K562 (cell line): ENCODE measurements around the gene C4orf17. TPM values are rescaled to one million over a fixed set of nuclear protein-coding genes. Genes with fewer than 3 reads are reported as not detected.

Experiments used
- ARID2 ChIP-seq: fragments of 450-650 bp; IDR thresholded peaks from 2 replicates; pipeline ENCODE4 v1.6.1; 2017; ENCODE audit warnings: antibody characterized with exemption, mild to moderate bottlenecking
- CBX3 ChIP-seq, 2 experiments: IDR thresholded peaks; 1 replicate in 1 of 2; 2 replicates in 1 of 2; pipeline ENCODE4 v1.6.1; 2012; ENCODE audit warnings: inconsistent platforms in 2 of 2, low read length in 2 of 2, borderline replicate concordance in 1 of 2, control low read depth in 1 of 2
- CC2D1A ChIP-seq: fragments of 450-650 bp; IDR thresholded peaks from 2 replicates; pipeline ENCODE4 v1.6.1; 2017; ENCODE audit warnings: mild to moderate bottlenecking
- CCNT2 ChIP-seq: IDR thresholded peaks from 2 replicates; pipeline ENCODE4 v1.6.1; 2011; ENCODE audit warnings: borderline replicate concordance, low read depth, mild to moderate bottlenecking, moderate library complexity, mixed read lengths, low read length; ENCODE audit not compliant: insufficient read length; ENCODE audit errors: extremely low read depth
- CHCHD3 ChIP-seq: fragments of 250-450 bp; sonication (Bioruptor Pico); IDR thresholded peaks from 2 replicates; pipeline ENCODE4 v2.1.2; 2022; ENCODE audit warnings: mild to moderate bottlenecking
- CSDE1 ChIP-seq, 2 experiments: fragments of 450-650 bp; IDR thresholded peaks; 2 replicates each; pipeline ENCODE4 v1.6.1; 2016; ENCODE audit warnings: mild to moderate bottlenecking in 1 of 2
- DIDO1 ChIP-seq: fragments of 450-650 bp; IDR thresholded peaks from 2 replicates; pipeline ENCODE4 v1.6.1; 2016; ENCODE audit warnings: low read depth, missing biosample characterization, missing genetic modification characterization
- E2F1 ChIP-seq: sonication (generic); formaldehyde crosslinking; IDR thresholded peaks from 2 replicates; pipeline ENCODE4 v1.8.1; 2023; ENCODE audit warnings: mild to moderate bottlenecking, missing genetic modification reagents, moderate library complexity
- FOS ChIP-seq: IDR thresholded peaks from 3 replicates; pipeline ENCODE4 v1.6.1; 2011; ENCODE audit not compliant: insufficient read length; ENCODE audit errors: extremely low read depth
- FOXJ3 ChIP-seq: sonication (generic); formaldehyde crosslinking; IDR thresholded peaks from 2 replicates; pipeline ENCODE4 v1.4.0; 2020; ENCODE audit warnings: mild to moderate bottlenecking, missing genetic modification reagents
- FOXP1 ChIP-seq: sonication (generic); formaldehyde crosslinking; IDR thresholded peaks from 2 replicates; pipeline ENCODE4 v1.8.0; 2022; ENCODE audit warnings: mild to moderate bottlenecking, missing genetic modification reagents
- HDAC2 ChIP-seq: fragments of 450-650 bp; IDR thresholded peaks from 2 replicates; pipeline ENCODE4 v1.6.1; 2016; ENCODE audit warnings: mild to moderate bottlenecking
- IFI16 ChIP-seq: fragments of 250-450 bp; sonication (Bioruptor Pico); IDR thresholded peaks from 2 replicates; pipeline ENCODE4 v2.1.2; 2022; ENCODE audit warnings: mild to moderate bottlenecking, inconsistent platforms
- KDM4B ChIP-seq, 2 experiments: fragments of 450-650 bp in 1 of 2; sonication (generic) in 1 of 2; IDR thresholded peaks; 2 replicates each; pipeline ENCODE4 v1.6.1; 2016 to 2017; ENCODE audit warnings: borderline replicate concordance in 2 of 2, antibody characterized with exemption in 1 of 2, low read depth in 1 of 2, mild to moderate bottlenecking in 1 of 2
- KLF6 ChIP-seq: fragments of 250-450 bp; sonication (Bioruptor Pico); IDR thresholded peaks from 2 replicates; pipeline ENCODE4 v1.4.0; 2020; ENCODE audit warnings: mild to moderate bottlenecking, moderate library complexity, borderline replicate concordance
- MCM5 ChIP-seq: fragments of 450-650 bp; IDR thresholded peaks from 2 replicates; pipeline ENCODE4 v1.6.1; 2016; ENCODE audit warnings: low read depth
- POLR3A ChIP-seq: IDR thresholded peaks from 2 replicates; pipeline ENCODE4 v1.6.1; 2011; ENCODE audit warnings: borderline replicate concordance, mild to moderate bottlenecking, moderate library complexity; ENCODE audit not compliant: insufficient read length, insufficient read depth; ENCODE audit errors: extremely low read depth
- RB1 ChIP-seq: fragments of 450-650 bp; IDR thresholded peaks from 2 replicates; pipeline ENCODE4 v1.6.1; 2017; ENCODE audit warnings: low read depth, mild to moderate bottlenecking
- RNF2 ChIP-seq: sonication (generic); IDR thresholded peaks from 2 replicates; pipeline ENCODE4 v1.6.1; 2016
- SRF ChIP-seq, 2 experiments: fragments of 250-450, 450-650 bp in 1 of 2; sonication (Bioruptor Pico) in 1 of 2; sonication (generic) in 1 of 2; formaldehyde crosslinking; IDR thresholded peaks; 2 replicates each; pipeline versions ENCODE4 v1.5.0 to v1.5.1; 2020 to 2022; ENCODE audit warnings: mild to moderate bottlenecking in 1 of 2, missing genetic modification reagents in 1 of 2
- ZBTB17 ChIP-seq: fragments of 450-650 bp; formaldehyde crosslinking; IDR thresholded peaks from 2 replicates; pipeline ENCODE4 v1.4.0; 2020; ENCODE audit warnings: mild to moderate bottlenecking
- ZBTB43 ChIP-seq: sonication (generic); formaldehyde crosslinking; IDR thresholded peaks from 2 replicates; pipeline ENCODE4 v1.8.0; 2023; ENCODE audit warnings: mild to moderate bottlenecking, missing genetic modification reagents
- ZNF518B ChIP-seq: fragments of 250-450 bp; sonication (Bioruptor Pico); IDR thresholded peaks from 2 replicates; pipeline ENCODE4 v1.5.0; 2021; ENCODE audit warnings: mild to moderate bottlenecking, moderate library complexity
- polyA plus RNA-seq, 8 experiments: library from polyadenylated mRNA; depleted of rRNA in 4 of 8; stranded (reverse) in 5 of 8; unstranded in 3 of 8; fragments of >200 nt; fragmentation: Nextera tagmentation in 2 of 8; fragmentation: Illumina TruSeq in 1 of 8; extraction: Ambion mirVana in 2 of 8; extraction: Trizol in 1 of 8; gene quantifications; 2 replicates each; pipeline versions ENCODE4 v1.2.1 to v1.2.3, GENCODE V29; 2011 to 2014; ENCODE audit warnings: inconsistent platforms in 1 of 8, missing spikeins in 1 of 8
- total RNA-seq, 7 experiments: library from RNA; depleted of rRNA in 6 of 7; stranded (reverse); fragments of >200 nt in 6 of 7; fragmentation: Illumina TruSeq in 2 of 7; extraction: Trizol in 2 of 7; gene quantifications; 2 replicates each; pipeline versions ENCODE4 v1.2.1 to v1.2.3, GENCODE V29; 2011 to 2021; ENCODE audit warnings: low replicate concordance in 1 of 7

Gene C4orf17
- total and polyA plus RNA-seq, 9 of the 15 experiments (the other 6 are each of a cell fraction or from before 2014, with no cell fraction given), result not detected

GRCh38 chr4:99563310-99564186 lies 52.7 kb downstream of the C4orf17 start, which contains the start of gene TRMT10A (continued):
- TF ChIP-seq E2F1, result no peak
- peak; percentile 83 for TF ChIP-seq DIDO1 (tag)
- TF ChIP-seq FOXP1, result no peak
- TF ChIP-seq ARID2, result no peak
- TF ChIP-seq CBX3 (IDR thresholded peaks at IDR 0.05; ENCODE audit: borderline replicate concordance in 1 of 2, low read length in 2 of 2), result no peak
- no peak for TF ChIP-seq RNF2
- no peak for TF ChIP-seq ZBTB43 (CRISPR knock-in tag)
- peak in 1 of 2 experiments; percentile 64; a peak in 1 of 4 replicates for TF ChIP-seq KDM4B (IDR thresholded peaks at IDR 0.05; ENCODE audit: borderline replicate concordance in 2 of 2, low read depth in 1 of 2)
- 0 out of 2 replicates have a peak, but pooled peaks have one; percentile 28 for TF ChIP-seq RB1
- no peak for TF ChIP-seq IFI16 (CRISPR knock-in tag)
- TF ChIP-seq POLR3A, result no peak
- no peak for TF ChIP-seq MCM5
- no peak for TF ChIP-seq ZNF518B (CRISPR knock-in tag)
- peak; percentile 71; the same call in 1 of the 2 replicates for TF ChIP-seq CC2D1A
- TF ChIP-seq HDAC2, result no peak; the same call in 1 of the 2 replicates
- no peak for TF ChIP-seq CHCHD3 (CRISPR knock-in tag)
- peak in 1 of 2 experiments; percentile 72; a peak in 1 of 4 replicates for TF ChIP-seq CSDE1 (IDR thresholded peaks at IDR 0.05)
- no peak for TF ChIP-seq ZBTB17 (CRISPR knock-in tag)
- TF ChIP-seq CCNT2, result no peak
- no peak for TF ChIP-seq FOXJ3 (CRISPR knock-in tag)
- TF ChIP-seq FOS, result no peak
- no peak for TF ChIP-seq KLF6 (CRISPR knock-in tag)
- peak in 1 of 2 experiments; percentile 42; a peak in 1 of 4 replicates for TF ChIP-seq SRF (CRISPR knock-in tag; IDR thresholded peaks at IDR 0.05)
